GM12865 (cell line): ENCODE measurements around the gene GPR146.

Source experiments
- DNase-seq: peaks from one replicate; pipeline ENCODE4 v3.0.0; 2010; ENCODE audit warnings: low read depth
- H3K4me3 ChIP-seq: 2 replicates; pipeline ENCODE4 v1.5.1; 2011; ENCODE audit warnings: mild to moderate bottlenecking, low read depth, low read length, control low read depth
- TF ChIP-seq, protein P1 (sequence below): IDR thresholded peaks from 2 replicates; pipeline ENCODE4 v1.5.1; 2011; ENCODE audit warnings: low read length, control low read depth, low read depth, inconsistent platforms; ENCODE audit not compliant: insufficient read depth; ENCODE audit errors: missing control alignments

Gene GPR146

GRCh38 chr7:1028044-1028770 is 16.1 kb upstream of the GPR146 start:
- peak; percentile 94 for DNase-seq
- TF ChIP-seq, protein P1, sequence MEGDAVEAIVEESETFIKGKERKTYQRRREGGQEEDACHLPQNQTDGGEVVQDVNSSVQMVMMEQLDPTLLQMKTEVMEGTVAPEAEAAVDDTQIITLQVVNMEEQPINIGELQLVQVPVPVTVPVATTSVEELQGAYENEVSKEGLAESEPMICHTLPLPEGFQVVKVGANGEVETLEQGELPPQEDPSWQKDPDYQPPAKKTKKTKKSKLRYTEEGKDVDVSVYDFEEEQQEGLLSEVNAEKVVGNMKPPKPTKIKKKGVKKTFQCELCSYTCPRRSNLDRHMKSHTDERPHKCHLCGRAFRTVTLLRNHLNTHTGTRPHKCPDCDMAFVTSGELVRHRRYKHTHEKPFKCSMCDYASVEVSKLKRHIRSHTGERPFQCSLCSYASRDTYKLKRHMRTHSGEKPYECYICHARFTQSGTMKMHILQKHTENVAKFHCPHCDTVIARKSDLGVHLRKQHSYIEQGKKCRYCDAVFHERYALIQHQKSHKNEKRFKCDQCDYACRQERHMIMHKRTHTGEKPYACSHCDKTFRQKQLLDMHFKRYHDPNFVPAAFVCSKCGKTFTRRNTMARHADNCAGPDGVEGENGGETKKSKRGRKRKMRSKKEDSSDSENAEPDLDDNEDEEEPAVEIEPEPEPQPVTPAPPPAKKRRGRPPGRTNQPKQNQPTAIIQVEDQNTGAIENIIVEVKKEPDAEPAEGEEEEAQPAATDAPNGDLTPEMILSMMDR: no peak
- peak overlapping the region; percentile 84 for H3K4me3 ChIP-seq

- peak; percentile 85 for DNase-seq
- TF ChIP-seq, protein P1: no peak
- H3K4me3 ChIP-seq: peak overlapping the region; percentile 84
Measured at GRCh38 chr7:1028775-1029636, 15.3 kb upstream of the GPR146 start.

GRCh38 chr7:1029637-1030443 is 14.5 kb upstream of the GPR146 start:
- DNase-seq: no peak
- no peak overlapping the region for H3K4me3 ChIP-seq
- TF ChIP-seq, protein P1: no peak

DNA sequence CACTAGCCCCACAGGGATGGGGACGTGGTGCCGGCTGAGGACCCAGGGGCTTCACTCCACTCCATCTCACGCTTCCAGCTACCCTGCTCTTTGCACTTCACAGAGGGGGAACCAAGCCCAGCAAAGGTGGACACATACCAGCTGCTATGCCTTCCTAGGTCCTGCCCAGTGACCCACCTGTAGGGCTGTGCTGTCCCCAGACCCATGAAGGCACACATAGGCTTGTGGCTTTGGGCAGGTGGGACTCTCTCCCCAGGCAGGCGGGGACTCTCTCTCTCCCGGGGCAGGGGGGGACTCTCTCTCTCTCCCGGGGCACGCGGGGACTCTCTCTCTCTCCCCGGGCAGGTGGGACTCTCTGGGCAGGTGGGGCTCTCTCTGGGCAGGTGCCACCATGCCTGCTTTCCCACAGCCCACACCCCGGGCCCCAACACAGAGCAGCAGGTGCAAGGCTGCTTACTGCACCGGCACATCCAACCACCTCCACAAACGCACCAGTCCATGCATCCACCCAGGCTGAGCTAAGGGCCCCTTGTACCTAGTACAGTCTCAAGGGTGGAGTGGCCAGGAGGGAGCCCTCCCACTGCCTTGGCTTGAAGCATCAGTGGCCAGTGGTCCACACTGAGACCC is 13.8 kb upstream of the GPR146 start:
- H3K4me3 ChIP-seq: no peak overlapping the region
- TF ChIP-seq, protein P1: no peak
- DNase-seq: no peak

GRCh38 chr7:1031716-1032455 is 12.5 kb upstream of the GPR146 start:
- TF ChIP-seq, protein P1: no peak
- DNase-seq: no peak
- H3K4me3 ChIP-seq: no peak overlapping the region
